ENCODE measurements around the gene LACTB.

DNA sequence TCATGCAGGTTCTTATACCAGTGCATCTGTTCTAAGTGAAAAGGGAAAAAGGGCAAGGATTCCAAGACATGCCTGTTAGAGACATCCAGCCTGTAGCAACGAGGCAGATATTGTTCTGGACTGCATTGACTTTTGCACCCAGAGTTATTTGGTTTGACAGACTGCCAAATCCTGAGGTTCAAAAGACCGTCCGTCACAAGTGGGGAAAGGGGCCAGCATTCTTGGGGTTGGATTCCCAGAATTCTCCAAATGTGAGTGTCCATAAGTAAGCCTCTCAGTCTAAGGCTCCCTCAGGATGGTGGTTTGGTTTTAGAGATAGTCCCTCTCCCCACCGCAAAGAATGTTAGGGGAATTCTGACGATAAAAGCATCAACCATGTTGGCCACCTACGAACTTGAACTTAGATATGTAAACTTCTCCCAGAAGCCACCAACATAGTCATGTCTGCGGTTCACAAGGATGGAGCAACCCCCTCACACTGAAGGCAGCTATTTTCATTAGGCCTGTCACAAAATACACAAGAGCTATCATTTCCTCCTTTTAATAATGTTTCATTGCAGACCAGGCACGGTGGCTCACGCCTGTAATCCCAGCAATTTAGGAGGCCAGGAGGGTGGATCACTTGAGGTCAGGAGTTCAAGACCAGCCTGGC is 13.6 kb upstream of the LACTB start:
- TF ChIP-seq POLR2AphosphoS5 (IDR thresholded peaks at IDR 0.05): no peak
- TF ChIP-seq, protein P1, sequence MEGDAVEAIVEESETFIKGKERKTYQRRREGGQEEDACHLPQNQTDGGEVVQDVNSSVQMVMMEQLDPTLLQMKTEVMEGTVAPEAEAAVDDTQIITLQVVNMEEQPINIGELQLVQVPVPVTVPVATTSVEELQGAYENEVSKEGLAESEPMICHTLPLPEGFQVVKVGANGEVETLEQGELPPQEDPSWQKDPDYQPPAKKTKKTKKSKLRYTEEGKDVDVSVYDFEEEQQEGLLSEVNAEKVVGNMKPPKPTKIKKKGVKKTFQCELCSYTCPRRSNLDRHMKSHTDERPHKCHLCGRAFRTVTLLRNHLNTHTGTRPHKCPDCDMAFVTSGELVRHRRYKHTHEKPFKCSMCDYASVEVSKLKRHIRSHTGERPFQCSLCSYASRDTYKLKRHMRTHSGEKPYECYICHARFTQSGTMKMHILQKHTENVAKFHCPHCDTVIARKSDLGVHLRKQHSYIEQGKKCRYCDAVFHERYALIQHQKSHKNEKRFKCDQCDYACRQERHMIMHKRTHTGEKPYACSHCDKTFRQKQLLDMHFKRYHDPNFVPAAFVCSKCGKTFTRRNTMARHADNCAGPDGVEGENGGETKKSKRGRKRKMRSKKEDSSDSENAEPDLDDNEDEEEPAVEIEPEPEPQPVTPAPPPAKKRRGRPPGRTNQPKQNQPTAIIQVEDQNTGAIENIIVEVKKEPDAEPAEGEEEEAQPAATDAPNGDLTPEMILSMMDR (IDR thresholded peaks at IDR 0.05): no peak

All from prostate gland (tissue), 2 donors.